ENCODE results near the gene ARPC5L. TPM values are rescaled to one million over a fixed set of nuclear protein-coding genes. Genes with fewer than 3 reads are reported as not detected.
A peak's percentile ranks its signal among the peaks of the same experiment; 100 is the strongest.

The ARPC5L gene
- total RNA-seq, 2 donors from 2014 or later, result 215 to 218 TPM

- Mint-ChIP-seq H3K27ac (peak overlapping the region in 1 of 2 donors; percentile 77), H3K36me3 (peaks cover 16% of the 10 kb centered on the region), H3K9me3 (no peaks in the 10 kb centered on the region), H3K27me3 (no peaks in the 10 kb centered on the region), H3K4me3 (no peak overlapping the region), H3K4me1 (ENCODE audit: low read depth in 2 of 2) (peaks cover 16 to 26% of the 10 kb centered on the region in 2 donors)
- DNase-seq (ENCODE audit: low spot score) (no peak), ATAC-seq (no peak)
These were observed 19.3 kb downstream of the ARPC5L start for GRCh38 chr9:124881138-124881743.

- peaks cover 10 to 20% of the 10 kb centered on the region in 2 donors for H3K4me1 Mint-ChIP-seq (ENCODE audit: low read depth in 2 of 2)
- peaks cover 10% of the 10 kb centered on the region for H3K36me3 Mint-ChIP-seq
These were observed 20.3 kb downstream of the ARPC5L start for GRCh38 chr9:124882231-124882630.

DNA sequence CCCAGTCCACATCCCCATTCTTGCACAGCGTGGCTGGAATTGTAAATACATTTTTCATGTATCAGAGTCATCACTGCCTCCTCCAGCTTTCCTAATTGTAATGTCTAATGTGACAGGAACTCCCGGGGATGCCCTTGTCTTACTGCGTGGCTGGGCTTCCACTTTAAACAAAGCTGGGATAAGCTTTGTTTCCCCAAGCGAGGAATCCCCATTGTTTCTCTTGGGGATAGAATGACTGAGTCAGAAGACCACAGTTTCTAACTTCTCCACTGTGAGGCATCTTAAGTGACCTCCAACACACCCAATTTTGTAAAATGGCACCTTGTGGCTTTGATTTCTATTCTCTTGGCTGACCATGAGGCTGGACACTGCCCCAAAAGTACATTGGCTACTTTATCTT, 22.4 kb downstream of the ARPC5L start:
- H3K27ac Mint-ChIP-seq, result no peak overlapping the region

More at GRCh38 chr9:124882231-124882630, 20.3 kb downstream of the ARPC5L start:
- ATAC-seq (no peak), DNase-seq (ENCODE audit: low spot score) (no peak)
- Mint-ChIP-seq H3K27ac (no peak overlapping the region), H3K9me3 (no peaks in the 10 kb centered on the region), H3K4me3 (no peak overlapping the region), H3K27me3 (no peaks in the 10 kb centered on the region)

GRCh38 chr9:124885551-124885950, 23.6 kb downstream of the ARPC5L start:
- no peak overlapping the region for H3K4me3 Mint-ChIP-seq
- H3K27ac Mint-ChIP-seq, result peak overlapping the region in 1 of 2 donors; percentile 19
- H3K27me3 Mint-ChIP-seq, result no peaks in the 10 kb centered on the region
- peaks cover 0 to 14% of the 10 kb centered on the region in 2 donors for H3K4me1 Mint-ChIP-seq (ENCODE audit: low read depth in 2 of 2)
- no peaks in the 10 kb centered on the region for H3K9me3 Mint-ChIP-seq
- ATAC-seq (no peak), DNase-seq (ENCODE audit: low spot score) (no peak)
- H3K36me3 Mint-ChIP-seq, result no peaks in the 10 kb centered on the region

More for the DNA sequence above, 22.4 kb downstream of the ARPC5L start:
- ATAC-seq, result no peak
- H3K4me1 Mint-ChIP-seq (ENCODE audit: low read depth in 2 of 2), result peaks cover 0 to 14% of the 10 kb centered on the region in 2 donors
- no peaks in the 10 kb centered on the region for H3K27me3 Mint-ChIP-seq
- no peak overlapping the region for H3K4me3 Mint-ChIP-seq
- H3K9me3 Mint-ChIP-seq, result no peaks in the 10 kb centered on the region
- no peaks in the 10 kb centered on the region for H3K36me3 Mint-ChIP-seq
- DNase-seq (ENCODE audit: low spot score), result no peak

DNA sequence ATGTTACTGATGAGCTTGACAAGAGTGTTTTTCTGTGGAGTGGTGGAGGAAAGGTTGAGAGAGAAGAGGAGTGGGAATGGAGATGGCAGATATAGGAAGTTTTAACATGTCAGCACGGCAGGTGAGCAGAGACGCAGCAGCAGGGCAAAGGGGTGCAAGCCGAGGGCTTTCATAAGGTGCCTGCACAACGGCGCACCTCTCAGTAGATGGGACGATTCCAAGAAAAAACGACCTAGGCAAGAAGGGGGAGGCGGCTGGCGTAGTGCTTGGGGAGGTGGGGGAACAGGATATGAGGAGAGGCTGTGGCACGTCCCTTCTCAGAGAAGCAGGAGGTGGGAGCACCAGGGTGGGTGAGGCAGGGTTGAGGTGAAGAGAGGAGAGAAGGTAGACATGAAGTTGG, 24.5 kb downstream of the ARPC5L start:
- no peak overlapping the region for H3K27ac Mint-ChIP-seq
- no peak for ATAC-seq
- no peak for DNase-seq (ENCODE audit: low spot score)
- peaks cover 0 to 12% of the 10 kb centered on the region in 2 donors for H3K4me1 Mint-ChIP-seq (ENCODE audit: low read depth in 2 of 2)
- no peaks in the 10 kb centered on the region for H3K9me3 Mint-ChIP-seq
- H3K36me3 Mint-ChIP-seq, result no peaks in the 10 kb centered on the region
- H3K4me3 Mint-ChIP-seq, result no peak overlapping the region
- no peaks in the 10 kb centered on the region for H3K27me3 Mint-ChIP-seq

DNA sequence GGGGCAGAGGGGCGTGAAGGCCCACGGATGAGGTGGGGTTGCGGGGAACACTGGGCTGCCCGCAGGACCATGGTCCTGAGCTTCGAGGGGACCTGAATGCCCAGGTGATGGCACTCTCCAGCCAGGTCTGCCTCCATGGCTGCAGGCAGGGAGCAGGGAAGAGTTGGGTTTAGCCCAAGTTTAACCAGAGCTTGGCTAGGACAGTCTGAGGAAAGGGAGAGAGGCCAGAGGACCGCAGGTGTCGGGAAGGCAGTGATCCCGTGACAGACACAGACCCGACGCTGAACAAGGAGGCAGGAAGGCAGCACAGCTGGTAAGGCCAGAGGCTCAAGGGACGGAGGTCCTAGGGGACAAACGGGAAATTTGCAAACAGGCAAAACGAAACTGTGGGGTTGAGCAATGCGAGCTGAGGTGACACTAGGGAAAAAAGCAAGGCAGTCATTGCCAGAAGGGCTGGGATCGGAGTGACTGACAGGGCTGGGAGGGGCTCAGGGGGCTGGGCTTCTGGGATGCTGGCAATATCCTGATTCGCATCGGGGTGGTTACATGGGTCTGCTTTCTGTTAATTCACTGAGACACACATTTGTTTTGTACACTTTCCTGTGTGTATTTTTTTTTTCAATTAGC, 25.0 kb downstream of the ARPC5L start:
- no peak for ATAC-seq
- no peaks in the 10 kb centered on the region for H3K9me3 Mint-ChIP-seq
- no peaks in the 10 kb centered on the region for H3K36me3 Mint-ChIP-seq
- H3K4me1 Mint-ChIP-seq (ENCODE audit: low read depth in 2 of 2), result peaks cover 0 to 8% of the 10 kb centered on the region in 2 donors
- H3K27ac Mint-ChIP-seq, result peak overlapping the region in 1 of 2 donors; percentile 6
- DNase-seq (ENCODE audit: low spot score), result no peak
- H3K4me3 Mint-ChIP-seq, result no peak overlapping the region
- no peaks in the 10 kb centered on the region for H3K27me3 Mint-ChIP-seq

GRCh38 chr9:124887832-124888231, 25.9 kb downstream of the ARPC5L start:
- Mint-ChIP-seq H3K36me3 (no peaks in the 10 kb centered on the region), H3K27me3 (no peaks in the 10 kb centered on the region), H3K27ac (no peak overlapping the region), H3K9me3 (no peaks in the 10 kb centered on the region), H3K4me1 (ENCODE audit: low read depth in 2 of 2) (peaks cover 0 to 8% of the 10 kb centered on the region in 2 donors), H3K4me3 (no peak overlapping the region)
- DNase-seq (ENCODE audit: low spot score) (no peak), ATAC-seq (no peak)

GRCh38 chr9:124889006-124889405, 27.1 kb downstream of the ARPC5L start:
- no peak for ATAC-seq
- Mint-ChIP-seq H3K4me3 (no peak overlapping the region), H3K4me1 (ENCODE audit: low read depth in 2 of 2) (peaks cover 0 to 5% of the 10 kb centered on the region in 2 donors), H3K9me3 (no peaks in the 10 kb centered on the region), H3K27ac (no peak overlapping the region), H3K27me3 (no peaks in the 10 kb centered on the region), H3K36me3 (peaks cover 8% of the 10 kb centered on the region)
- no peak for DNase-seq (ENCODE audit: low spot score)

DNA sequence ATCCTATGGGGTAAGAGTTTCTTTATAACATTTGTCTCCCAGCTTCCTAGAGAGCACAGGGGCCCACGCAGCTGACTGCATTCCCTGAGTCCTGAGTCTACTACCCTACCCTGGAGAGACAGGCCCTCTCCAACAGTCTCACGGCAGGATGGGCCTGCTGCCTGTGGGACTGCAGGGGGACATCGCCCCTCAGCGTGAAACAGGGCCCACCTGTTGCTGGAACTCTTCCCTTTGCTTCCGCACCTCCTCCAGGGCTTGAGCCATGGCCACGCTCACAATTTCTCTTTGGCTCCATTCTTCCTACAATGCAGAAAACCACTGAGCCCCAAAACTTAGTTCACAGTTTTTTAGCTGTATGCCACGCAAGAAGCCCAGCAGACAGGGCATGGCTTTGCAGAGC, 28.2 kb downstream of the ARPC5L start:
- no peak for ATAC-seq
- no peak for DNase-seq (ENCODE audit: low spot score)
- H3K9me3 Mint-ChIP-seq, result no peaks in the 10 kb centered on the region
- H3K27ac Mint-ChIP-seq, result peak overlapping the region in 1 of 2 donors; percentile 66
- peaks cover 6 to 11% of the 10 kb centered on the region in 2 donors for H3K4me1 Mint-ChIP-seq (ENCODE audit: low read depth in 2 of 2)
- no peaks in the 10 kb centered on the region for H3K27me3 Mint-ChIP-seq
- no peak overlapping the region for H3K4me3 Mint-ChIP-seq
- peaks cover 11% of the 10 kb centered on the region for H3K36me3 Mint-ChIP-seq

GRCh38 chr9:124894035-124894740, 32.3 kb downstream of the ARPC5L start:
- Mint-ChIP-seq H3K9me3 (no peaks in the 10 kb centered on the region), H3K27ac (no peak overlapping the region), H3K4me3 (no peak overlapping the region), H3K27me3 (no peaks in the 10 kb centered on the region), H3K36me3 (peaks cover 17% of the 10 kb centered on the region), H3K4me1 (ENCODE audit: low read depth in 2 of 2) (peaks cover 6 to 11% of the 10 kb centered on the region in 2 donors)
- ATAC-seq (no peak), DNase-seq (ENCODE audit: low spot score) (no peak)

DNA sequence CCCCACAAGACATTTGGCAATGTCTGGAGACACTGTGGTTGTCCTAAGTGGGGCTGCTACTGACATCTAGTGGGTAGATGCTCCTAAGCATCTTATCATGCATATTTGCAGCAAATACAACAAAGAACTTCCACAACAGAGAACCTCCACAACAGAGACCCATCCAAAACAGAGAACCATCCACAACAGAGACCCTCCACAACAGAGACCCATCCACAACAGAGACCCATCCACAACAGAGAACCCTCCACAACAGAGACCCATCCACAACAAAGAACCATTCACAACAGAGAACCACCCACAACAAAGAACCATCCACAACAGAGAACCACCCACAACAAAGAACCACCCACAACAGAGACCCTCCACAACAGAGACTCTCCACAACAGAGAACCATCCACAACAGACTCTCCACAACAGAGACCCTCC, 32.8 kb downstream of the ARPC5L start:
- Mint-ChIP-seq H3K27me3 (no peaks in the 10 kb centered on the region), H3K4me3 (no peak overlapping the region), H3K9me3 (no peaks in the 10 kb centered on the region), H3K4me1 (ENCODE audit: low read depth in 2 of 2) (peaks cover 6 to 11% of the 10 kb centered on the region in 2 donors), H3K27ac (no peak overlapping the region), H3K36me3 (peaks cover 17% of the 10 kb centered on the region)
- DNase-seq (ENCODE audit: low spot score) (no peak), ATAC-seq (peak; percentile 67 to 71)

DNA sequence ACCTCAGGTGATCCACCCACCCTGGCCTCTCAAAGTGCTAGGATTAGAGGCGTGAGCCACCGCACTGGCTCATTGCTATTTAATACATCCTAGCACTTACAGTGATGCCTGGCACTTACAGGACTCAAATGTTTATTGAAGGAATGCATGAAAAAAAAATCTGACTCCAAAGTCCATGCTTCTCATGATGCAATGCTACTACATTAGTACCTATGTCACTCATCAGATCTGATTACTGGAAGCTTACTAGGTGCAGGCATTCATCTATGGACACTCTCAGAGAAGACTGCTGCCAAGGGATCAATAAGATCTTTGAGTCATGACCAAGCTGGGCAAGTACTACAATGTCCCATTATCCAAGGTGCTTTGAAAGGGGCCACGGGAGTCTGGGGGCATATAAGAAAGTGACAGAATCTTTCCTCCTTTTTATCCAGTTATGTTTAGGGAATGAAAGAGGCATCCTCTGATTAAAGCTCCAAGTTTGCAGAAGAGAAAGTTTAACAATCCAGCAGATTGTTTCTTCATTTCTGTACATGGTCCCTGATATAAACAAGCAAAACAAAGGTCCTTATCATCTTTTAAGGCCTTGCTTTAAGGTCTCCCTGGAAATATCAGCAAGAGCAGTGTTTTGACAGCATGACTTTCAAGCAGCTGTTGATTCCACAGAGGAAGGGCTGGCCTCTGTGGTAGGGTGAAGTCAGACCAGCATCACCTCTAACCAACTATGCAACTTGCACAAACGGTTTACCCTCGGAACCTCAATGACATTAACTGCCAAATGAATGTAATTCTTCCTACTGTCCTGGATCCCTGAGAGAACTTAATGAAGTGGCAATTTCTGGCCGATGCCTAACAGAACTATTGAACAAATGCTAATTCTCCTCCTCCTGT, 35.9 kb downstream of the ARPC5L start:
- Mint-ChIP-seq H3K9me3 (no peaks in the 10 kb centered on the region), H3K4me1 (ENCODE audit: low read depth in 2 of 2) (peaks cover 6 to 11% of the 10 kb centered on the region in 2 donors), H3K27ac (no peak overlapping the region), H3K36me3 (peaks cover 17% of the 10 kb centered on the region), H3K27me3 (no peaks in the 10 kb centered on the region), H3K4me3 (no peak overlapping the region)
- no peak for ATAC-seq
- no peak for DNase-seq (ENCODE audit: low spot score)

DNA sequence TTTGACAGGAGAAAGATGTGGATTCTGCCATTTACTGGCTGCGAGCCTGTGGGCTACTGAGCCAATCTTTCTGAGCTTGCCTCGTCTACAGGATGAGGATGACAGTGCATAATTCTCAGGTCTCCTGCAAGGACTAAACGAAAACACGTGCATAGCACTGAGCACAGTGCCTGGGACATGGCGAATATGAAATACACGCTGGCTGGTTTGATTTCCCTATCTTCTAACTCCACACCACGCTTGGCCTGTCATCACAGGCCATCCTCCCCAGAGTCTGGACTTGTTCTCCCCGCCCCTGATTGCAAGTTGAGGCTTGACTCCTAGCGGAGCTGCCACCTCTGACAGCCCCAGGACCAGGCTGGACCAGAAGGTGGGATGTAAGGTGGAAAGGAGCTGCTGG, 37.9 kb downstream of the ARPC5L start:
- DNase-seq (ENCODE audit: low spot score), result no peak
- Mint-ChIP-seq H3K27me3 (no peaks in the 10 kb centered on the region), H3K27ac (no peak overlapping the region), H3K4me1 (ENCODE audit: low read depth in 2 of 2) (peaks cover 2 to 7% of the 10 kb centered on the region in 2 donors), H3K4me3 (no peak overlapping the region), H3K36me3 (peaks cover 6% of the 10 kb centered on the region), H3K9me3 (no peaks in the 10 kb centered on the region)
- ATAC-seq, result no peak
